Sigmoid colon (tissue), 7 donors: ENCODE data around the gene GOLPH3. TPM values are rescaled to one million over a fixed set of nuclear protein-coding genes. Genes with fewer than 3 reads are reported as not detected.
A peak's percentile ranks its signal among the peaks of the same experiment; 100 is the strongest.

Source experiments
- DNase-seq: peaks from one replicate; pipeline ENCODE4 v3.0.0-alpha.2; 2019
- H3K27ac ChIP-seq, 4 donors: fragments of 200-600 bp; sonication (generic); one replicate each; pipeline ENCODE4 v1.5.1; 2016 to 2019; ENCODE audit warnings: mild to moderate bottlenecking in 1 of 4
- H3K27me3 ChIP-seq, 3 donors: fragments of 200-600 bp; sonication (generic); one replicate each; pipeline ENCODE4 v1.5.1; 2019; ENCODE audit warnings: mild to moderate bottlenecking in 1 of 3
- H3K36me3 ChIP-seq, 4 donors: fragments of 200-600 bp; sonication (generic); one replicate each; pipeline ENCODE4 v1.5.1; 2016 to 2019
- H3K4me1 ChIP-seq, 4 donors: fragments of 200-600 bp; sonication (generic); one replicate each; pipeline ENCODE4 v1.5.1; 2017 to 2019
- H3K4me3 ChIP-seq, 4 donors: fragments of 200-600 bp; sonication (generic); one replicate each; pipeline ENCODE4 v1.5.1; 2017 to 2019; ENCODE audit warnings: mild to moderate bottlenecking in 2 of 4, moderate library complexity in 1 of 4
- H3K9me3 ChIP-seq, 4 donors: fragments of 200-600 bp in 3 of 4; sonication (generic) in 3 of 4; one replicate each; pipeline versions ENCODE4 v1.5.1 to v1.6.1; 2013 to 2019
- CTCF ChIP-seq, 4 experiments: fragments of 450-650 bp in 3 of 4; fragments of 200-600 bp in 1 of 4; IDR thresholded peaks; one replicate each; pipeline ENCODE4 v1.5.1; 2016 to 2019; ENCODE audit warnings: antibody characterized with exemption in 4 of 4, mild to moderate bottlenecking in 3 of 4, moderate library complexity in 2 of 4
- EP300 ChIP-seq, 4 donors: sonication (generic); formaldehyde crosslinking; IDR thresholded peaks; one replicate each; pipeline ENCODE4 v1.6.1; 2017; ENCODE audit warnings: antibody characterized with exemption in 4 of 4
- POLR2A ChIP-seq, 2 donors: fragments of 450-650 bp; IDR thresholded peaks; one replicate each; pipeline ENCODE4 v1.6.1; 2016; ENCODE audit warnings: antibody characterized with exemption in 2 of 2, mild to moderate bottlenecking in 2 of 2, moderate library complexity in 2 of 2
- POLR2AphosphoS5 ChIP-seq, 4 donors: sonication (generic); formaldehyde crosslinking; IDR thresholded peaks; one replicate each; pipeline ENCODE4 v1.6.1; 2017; ENCODE audit warnings: antibody characterized with exemption in 4 of 4
- WGBS, 2 donors: extraction: QIAGEN DNeasy Blood & Tissue Kit; methylation state at CpG; one replicate each; pipeline ENCODE4 v1.1.7; 2013; 5-methylcytosine and 5-hydroxymethylcytosine counted together
- intact Hi-C: fragments of 100-400 bp; cut with DNase I; formaldehyde crosslinking; loops from one replicate; pipeline ENCODE4 v1.15.1; 2023
- polyA plus RNA-seq, 3 donors: library from polyadenylated mRNA; stranded (reverse); fragments of 200-250 nt; gene quantifications; one replicate each; pipeline ENCODE4 v1.2.3, GENCODE V29; 2013
- total RNA-seq, 4 donors: library from RNA; depleted of rRNA; stranded (reverse); fragments of >200 nt; gene quantifications; one replicate each; pipeline ENCODE4 v1.1.0, GENCODE V29; 2016
- donor health status: healthy with polysubstance abuse.
- donor health status: Bipolar disorder and iron deficiency.
- donor health status: healthy.

Gene GOLPH3
- total and polyA plus RNA-seq, 7 donors = 63.6 to 247 (median 170) TPM

DNA sequence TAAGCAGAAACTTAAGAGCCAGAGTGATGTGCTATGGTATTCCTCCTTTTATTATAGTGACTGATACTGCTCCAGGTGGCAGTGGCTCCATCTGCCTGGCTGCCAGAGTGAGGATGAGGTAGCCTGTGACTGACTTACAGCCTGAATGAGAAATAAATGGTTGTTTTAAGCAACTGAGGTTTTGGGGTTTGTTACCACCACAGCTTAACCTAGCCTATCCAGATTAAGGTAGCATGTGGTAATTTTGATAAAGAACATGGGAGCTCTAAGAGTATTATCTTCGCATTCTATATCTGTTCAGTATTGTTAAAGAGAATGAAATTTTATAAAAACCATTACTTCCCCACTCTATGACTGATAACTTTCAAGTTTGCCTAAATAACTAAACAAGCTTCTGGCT, 39.0 kb downstream of the GOLPH3 start:
- no peak for TF ChIP-seq POLR2AphosphoS5 (IDR thresholded peaks at IDR 0.05)
- TF ChIP-seq CTCF (IDR thresholded peaks at IDR 0.05) = no peak
- no peak for TF ChIP-seq POLR2A (IDR thresholded peaks at IDR 0.05)
- no peak for TF ChIP-seq EP300 (IDR thresholded peaks at IDR 0.05)
- Histone ChIP-seq H3K27ac (no peak overlapping the region), H3K9me3 (no peaks in the 10 kb centered on the region), H3K36me3 (peaks cover 6 to 30% (median 17%) of the 10 kb centered on the region in 4 donors), H3K4me1 (peaks cover 0 to 59% (median 28%) of the 10 kb centered on the region in 4 donors), H3K27me3 (no peaks in the 10 kb centered on the region), H3K4me3 (no peak overlapping the region)
- DNase-seq = no peak
- intact Hi-C loops = no loop called here
- 97 to 98% methylated on average over 1 of the region's 1 CpG for WGBS, 2 donors

GRCh38 chr5:32132757-32133156, 41.4 kb downstream of the GOLPH3 start:
- intact Hi-C loops = no loop called here
- H3K36me3 ChIP-seq = peaks cover 6 to 30% (median 17%) of the 10 kb centered on the region in 4 donors
- TF ChIP-seq POLR2AphosphoS5 (IDR thresholded peaks at IDR 0.05) (no peak), CTCF (IDR thresholded peaks at IDR 0.05) (no peak), EP300 (IDR thresholded peaks at IDR 0.05) (no peak), POLR2A (IDR thresholded peaks at IDR 0.05) (no peak)
- no peak overlapping the region for H3K4me3 ChIP-seq
- DNase-seq = no peak
- H3K9me3 ChIP-seq = no peaks in the 10 kb centered on the region
- H3K27ac ChIP-seq = no peak overlapping the region
- no peaks in the 10 kb centered on the region for H3K27me3 ChIP-seq
- H3K4me1 ChIP-seq = peaks cover 0 to 69% (median 50%) of the 10 kb centered on the region in 4 donors

GRCh38 chr5:32131604-32132003, 42.5 kb downstream of the GOLPH3 start:
- Histone ChIP-seq H3K36me3 (peaks cover 6 to 31% (median 14%) of the 10 kb centered on the region in 4 donors), H3K27me3 (no peaks in the 10 kb centered on the region), H3K4me3 (no peak overlapping the region), H3K9me3 (no peaks in the 10 kb centered on the region), H3K27ac (no peak overlapping the region), H3K4me1 (peaks cover 0 to 75% (median 52%) of the 10 kb centered on the region in 4 donors)
- no peak for DNase-seq
- WGBS, 2 donors = 93 to 96% methylated on average over 1 of the region's 1 CpG
- intact Hi-C loops = no loop called here
- TF ChIP-seq EP300 (IDR thresholded peaks at IDR 0.05) = no peak
- no peak for TF ChIP-seq POLR2A (IDR thresholded peaks at IDR 0.05)
- no peak for TF ChIP-seq POLR2AphosphoS5 (IDR thresholded peaks at IDR 0.05)
- TF ChIP-seq CTCF (IDR thresholded peaks at IDR 0.05) = no peak

- Histone ChIP-seq H3K27ac (peak overlapping the region in 2 of 4 donors; percentile 57 to 63), H3K4me3 (no peak overlapping the region), H3K27me3 (no peaks in the 10 kb centered on the region), H3K9me3 (no peaks in the 10 kb centered on the region), H3K4me1 (peaks cover 0 to 75% (median 51%) of the 10 kb centered on the region in 4 donors), H3K36me3 (peaks cover 6 to 38% (median 15%) of the 10 kb centered on the region in 4 donors)
- 87 to 89% methylated on average over 3 of the region's 3 CpGs for WGBS, 2 donors
- DNase-seq = no peak
- intact Hi-C loops = no loop called here
- TF ChIP-seq POLR2AphosphoS5 (IDR thresholded peaks at IDR 0.05) = no peak
- no peak for TF ChIP-seq CTCF (IDR thresholded peaks at IDR 0.05)
- no peak for TF ChIP-seq EP300 (IDR thresholded peaks at IDR 0.05)
- TF ChIP-seq POLR2A (IDR thresholded peaks at IDR 0.05) = no peak
These were observed 43.3 kb downstream of the GOLPH3 start for GRCh38 chr5:32130865-32131264.

DNA sequence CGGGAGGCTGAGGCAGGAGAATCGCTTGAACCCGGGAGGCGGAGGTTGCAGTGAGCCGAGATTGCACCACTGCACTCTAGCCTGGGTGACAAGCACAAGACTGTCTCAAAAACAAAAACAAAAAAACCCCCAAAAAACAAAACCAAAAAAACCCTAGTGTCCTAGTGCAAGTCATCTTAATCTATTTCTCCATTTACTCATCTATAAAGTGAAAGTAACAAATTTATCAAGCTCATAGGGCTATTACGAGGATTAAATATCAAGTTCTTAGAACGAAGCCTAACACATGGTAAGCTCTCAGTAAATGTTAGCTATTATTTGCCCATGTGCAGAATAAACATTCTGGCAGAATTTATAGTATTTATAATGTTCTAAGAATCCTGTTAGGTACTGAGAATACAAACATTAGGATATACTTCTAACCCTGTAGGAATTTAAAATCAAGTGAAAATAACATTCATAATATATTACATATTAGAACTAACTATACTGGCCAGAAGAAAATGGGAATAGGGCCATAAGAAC, 45.0 kb downstream of the GOLPH3 start:
- Histone ChIP-seq H3K27ac (peak overlapping the region in 3 of 4 donors; percentile 41 to 63 (median 57)), H3K4me1 (peaks cover 0 to 88% (median 59%) of the 10 kb centered on the region in 4 donors), H3K36me3 (peaks cover 0 to 42% (median 6%) of the 10 kb centered on the region in 4 donors), H3K27me3 (no peaks in the 10 kb centered on the region), H3K9me3 (no peaks in the 10 kb centered on the region), H3K4me3 (no peak overlapping the region)
- TF ChIP-seq CTCF (IDR thresholded peaks at IDR 0.05) = no peak
- no peak for TF ChIP-seq POLR2A (IDR thresholded peaks at IDR 0.05)
- no peak for TF ChIP-seq EP300 (IDR thresholded peaks at IDR 0.05)
- no peak for TF ChIP-seq POLR2AphosphoS5 (IDR thresholded peaks at IDR 0.05)
- no peak for DNase-seq
- intact Hi-C loops = no loop called here
- 84 to 86% methylated on average over 7 of the region's 7 CpGs for WGBS, 2 donors
